ENCODE results near the gene FTO.
"Not testable (repeated sequence)": the region's sequence is repeated elsewhere in the genome, so short reads cannot be mapped to it uniquely, and the experiment has no call there.

The FTO gene

DNA sequence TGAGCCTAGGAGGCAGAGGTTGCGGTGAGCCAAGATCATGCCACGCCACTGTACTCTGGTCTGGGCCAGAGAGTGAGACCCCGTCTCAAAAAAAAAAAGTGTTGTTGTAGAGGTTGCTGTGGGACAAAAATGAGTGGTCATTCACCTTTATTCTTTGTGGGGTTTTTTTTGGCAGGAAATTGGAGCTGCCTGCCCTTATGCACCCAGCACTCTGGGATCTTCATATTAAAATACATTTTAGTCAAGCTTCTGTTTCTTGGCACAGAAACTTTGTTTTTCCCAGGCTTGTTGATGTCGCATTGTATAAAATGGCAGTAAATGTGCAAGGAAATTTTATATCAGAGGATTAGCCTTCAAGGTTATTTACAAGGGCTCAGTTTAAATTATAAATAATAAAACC is 174.3 kb downstream of the FTO start:
- TF ChIP-seq, protein P1, sequence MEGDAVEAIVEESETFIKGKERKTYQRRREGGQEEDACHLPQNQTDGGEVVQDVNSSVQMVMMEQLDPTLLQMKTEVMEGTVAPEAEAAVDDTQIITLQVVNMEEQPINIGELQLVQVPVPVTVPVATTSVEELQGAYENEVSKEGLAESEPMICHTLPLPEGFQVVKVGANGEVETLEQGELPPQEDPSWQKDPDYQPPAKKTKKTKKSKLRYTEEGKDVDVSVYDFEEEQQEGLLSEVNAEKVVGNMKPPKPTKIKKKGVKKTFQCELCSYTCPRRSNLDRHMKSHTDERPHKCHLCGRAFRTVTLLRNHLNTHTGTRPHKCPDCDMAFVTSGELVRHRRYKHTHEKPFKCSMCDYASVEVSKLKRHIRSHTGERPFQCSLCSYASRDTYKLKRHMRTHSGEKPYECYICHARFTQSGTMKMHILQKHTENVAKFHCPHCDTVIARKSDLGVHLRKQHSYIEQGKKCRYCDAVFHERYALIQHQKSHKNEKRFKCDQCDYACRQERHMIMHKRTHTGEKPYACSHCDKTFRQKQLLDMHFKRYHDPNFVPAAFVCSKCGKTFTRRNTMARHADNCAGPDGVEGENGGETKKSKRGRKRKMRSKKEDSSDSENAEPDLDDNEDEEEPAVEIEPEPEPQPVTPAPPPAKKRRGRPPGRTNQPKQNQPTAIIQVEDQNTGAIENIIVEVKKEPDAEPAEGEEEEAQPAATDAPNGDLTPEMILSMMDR (IDR thresholded peaks at IDR 0.05; ENCODE audit: extremely low read depth, missing control alignments): no peak
- no peak for DNase-seq (ENCODE audit: low spot score)

DNA sequence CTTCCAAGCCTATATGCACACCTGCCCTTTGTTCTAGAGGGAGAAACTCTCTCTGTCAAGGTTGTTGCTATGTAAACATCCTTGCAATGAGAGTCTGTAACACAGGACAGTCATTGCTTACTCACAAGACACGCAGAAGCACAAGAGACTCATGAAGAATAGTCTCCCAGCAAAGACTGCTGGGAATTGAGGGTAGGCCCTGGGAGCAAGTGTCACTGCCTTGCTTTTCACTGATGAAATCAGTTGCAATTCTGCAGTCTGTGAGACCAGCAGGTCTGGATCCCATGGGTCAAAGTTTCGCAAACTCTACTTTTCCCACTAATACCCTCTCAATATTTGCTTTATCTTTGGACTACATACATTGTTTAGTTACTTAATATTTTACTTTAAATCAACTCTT is 177.4 kb downstream of the FTO start:
- TF ChIP-seq, protein P1 (IDR thresholded peaks at IDR 0.05; ENCODE audit: extremely low read depth, missing control alignments): no peak
- no peak for DNase-seq (ENCODE audit: low spot score)

DNA sequence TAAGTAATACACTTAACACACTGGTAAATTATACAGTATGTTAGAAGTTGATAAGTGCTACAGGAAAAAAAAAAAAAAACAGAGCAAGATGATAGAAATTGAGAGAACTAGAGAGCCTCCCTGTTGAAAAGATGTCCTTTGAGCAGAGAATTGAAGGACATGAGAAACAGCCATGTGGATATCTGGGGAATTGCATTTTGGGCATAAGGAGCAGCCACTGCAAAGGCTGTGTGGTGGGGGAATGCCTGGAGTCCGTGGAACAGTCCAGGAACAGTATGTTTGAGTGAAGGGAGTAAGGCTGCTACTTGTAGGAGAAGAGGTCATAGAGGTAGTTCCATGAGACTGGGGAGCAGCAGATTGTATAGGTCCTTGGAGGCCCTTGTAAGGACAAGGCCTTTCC is 178.4 kb downstream of the FTO start:
- DNase-seq (ENCODE audit: low spot score): no peak
- TF ChIP-seq, protein P1 (IDR thresholded peaks at IDR 0.05; ENCODE audit: extremely low read depth, missing control alignments): no peak

DNA sequence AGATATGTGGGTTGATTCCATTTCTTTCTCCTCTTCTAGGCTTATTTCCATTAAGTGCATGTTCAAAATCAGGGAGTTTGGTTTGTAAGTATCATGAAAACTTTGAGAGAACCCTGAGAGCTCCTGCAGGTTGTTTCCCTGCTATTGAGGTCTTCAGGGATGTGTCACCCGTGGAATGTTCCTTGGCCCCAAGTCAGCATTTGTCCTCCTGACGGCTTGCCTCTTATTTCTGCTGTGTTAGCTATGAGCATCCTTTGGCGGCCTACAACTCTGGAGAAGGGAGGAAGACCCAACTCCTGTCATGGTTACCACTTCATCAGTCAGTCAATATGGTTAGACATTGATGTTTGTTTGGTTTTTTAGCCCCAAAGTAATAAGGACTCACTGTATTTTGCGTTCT is 180.8 kb downstream of the FTO start:
- no peak for DNase-seq (ENCODE audit: low spot score)
- TF ChIP-seq, protein P1 (IDR thresholded peaks at IDR 0.05; ENCODE audit: extremely low read depth, missing control alignments): no peak

DNA sequence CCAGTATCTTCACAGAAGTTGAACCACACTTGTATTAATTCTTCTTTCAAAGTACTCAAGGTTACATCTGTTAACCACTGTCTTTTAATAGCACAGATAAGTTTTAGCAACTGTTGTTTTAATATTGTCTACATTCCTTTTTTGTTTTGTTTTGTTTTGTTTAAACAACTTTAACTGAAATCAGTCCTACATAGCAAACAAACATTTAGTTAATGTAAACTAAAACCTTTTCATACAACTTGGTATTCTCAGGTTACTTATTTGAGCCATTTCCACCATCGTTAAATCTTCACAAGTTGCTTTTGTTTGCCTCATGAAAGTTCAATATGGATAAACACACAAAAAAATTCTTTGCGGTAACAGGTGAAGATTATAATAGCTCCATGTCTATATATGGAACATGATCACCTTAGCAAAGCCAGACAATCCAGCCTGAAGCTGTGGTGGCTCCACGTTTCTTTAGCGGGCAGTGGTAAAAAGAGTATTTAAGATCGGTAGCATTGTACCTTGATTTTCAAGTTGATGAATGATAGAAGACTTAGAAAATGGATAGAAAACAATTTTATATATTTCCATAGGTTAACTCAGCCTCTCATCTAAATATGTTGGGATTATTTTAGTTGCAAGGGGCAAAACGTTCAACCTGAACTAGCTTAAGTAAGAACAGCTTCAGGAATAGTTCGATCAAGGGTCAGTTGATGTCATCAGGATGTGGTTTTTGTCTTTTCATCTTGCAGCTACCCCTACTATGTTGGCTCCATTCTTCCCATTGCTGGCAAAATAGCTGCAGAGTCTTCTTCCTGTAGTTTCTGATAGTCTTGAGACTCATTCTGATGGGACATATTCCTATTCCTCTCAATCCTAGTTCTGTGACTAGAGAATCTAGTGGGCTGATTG is 182.8 kb downstream of the FTO start:
- DNase-seq (ENCODE audit: low spot score): no peak
- TF ChIP-seq, protein P1 (IDR thresholded peaks at IDR 0.05; ENCODE audit: extremely low read depth, missing control alignments): no peak

DNA sequence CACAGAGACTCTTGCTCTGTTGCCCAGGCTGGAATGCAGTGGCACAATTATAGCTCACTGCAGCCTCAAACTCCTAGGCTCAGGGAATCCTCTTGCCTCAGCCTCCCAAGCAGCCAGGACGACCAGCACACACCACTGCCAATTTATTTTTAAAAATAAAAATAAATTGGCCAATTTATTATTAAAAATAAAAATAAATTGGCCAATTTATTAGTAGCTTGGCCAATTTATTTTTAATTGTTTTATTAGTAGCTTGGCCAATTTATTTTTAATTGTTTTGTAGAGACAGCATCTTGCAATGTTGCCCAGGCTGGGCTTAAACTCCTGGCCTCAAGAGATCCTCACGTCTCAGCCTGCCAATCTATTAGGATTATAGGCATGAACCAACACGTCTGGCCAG is 184.3 kb downstream of the FTO start:
- no peak for DNase-seq (ENCODE audit: low spot score)
- TF ChIP-seq, protein P1 (IDR thresholded peaks at IDR 0.05; ENCODE audit: extremely low read depth, missing control alignments): no peak

DNA sequence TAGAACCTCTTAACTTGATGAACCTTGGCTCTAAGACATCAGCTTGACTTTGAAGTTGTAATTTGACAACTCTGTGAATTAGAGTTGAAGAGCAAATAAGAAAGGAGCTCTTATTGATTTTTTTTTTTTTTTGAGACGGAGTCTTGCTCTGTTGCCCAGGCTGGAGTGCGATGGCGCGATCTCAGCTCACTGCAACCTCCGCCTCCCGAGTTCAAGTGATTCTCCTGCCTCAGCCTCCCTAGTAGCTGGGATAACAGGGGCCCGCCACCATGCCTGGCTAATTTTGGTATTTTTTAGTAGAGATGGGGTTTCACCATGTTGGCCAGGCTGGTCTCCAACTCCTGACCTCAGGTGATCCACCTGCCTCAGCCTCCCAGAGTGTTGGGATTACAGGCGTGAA is 186.9 kb downstream of the FTO start:
- not testable (repeated sequence) for DNase-seq (ENCODE audit: low spot score)

Measured in GM20000 (cell line).